NCI-H510A (cell line): ENCODE measurements around the gene ZNF407.

Experiments
- DNase-seq: peaks from one replicate; lab custom pipeline; 2025; lab: John Stamatoyannopoulos, UW

Gene ZNF407

GRCh38 chr18:74892066-74892627, 294.5 kb downstream of the ZNF407 start:
- DNase-seq = peak; percentile 91

- DNase-seq = no peak
Measured at GRCh38 chr18:74895686-74896085, 298.0 kb downstream of the ZNF407 start.

- peak; percentile 88 for DNase-seq
Measured at GRCh38 chr18:74896390-74896991, 298.8 kb downstream of the ZNF407 start.

- DNase-seq = no peak
Measured at GRCh38 chr18:74897971-74898657, 300.4 kb downstream of the ZNF407 start.

GRCh38 chr18:74898965-74899364, 301.3 kb downstream of the ZNF407 start:
- DNase-seq = no peak

- DNase-seq = peak; percentile 89
Measured at GRCh38 chr18:74899554-74899953, 301.9 kb downstream of the ZNF407 start.

GRCh38 chr18:74901362-74902146, 303.9 kb downstream of the ZNF407 start:
- DNase-seq = no peak

- no peak for DNase-seq
Measured at GRCh38 chr18:74902147-74902455, 304.4 kb downstream of the ZNF407 start.

- DNase-seq = peak; percentile 86
Measured at GRCh38 chr18:74905247-74905646, 307.6 kb downstream of the ZNF407 start.

GRCh38 chr18:74906184-74906583, 308.5 kb downstream of the ZNF407 start:
- peak; percentile 21 for DNase-seq

- no peak for DNase-seq
Measured at GRCh38 chr18:74914052-74914591, 316.5 kb downstream of the ZNF407 start.

- DNase-seq = no peak
Measured at GRCh38 chr18:74914648-74915047, 317.0 kb downstream of the ZNF407 start.

- DNase-seq = no peak
Measured at GRCh38 chr18:74916773-74917393, 319.2 kb downstream of the ZNF407 start.

- no peak for DNase-seq
Measured at GRCh38 chr18:74918276-74918790, 320.7 kb downstream of the ZNF407 start.

GRCh38 chr18:74921057-74921820, 323.6 kb downstream of the ZNF407 start:
- no peak for DNase-seq

GRCh38 chr18:74926051-74926450, 328.4 kb downstream of the ZNF407 start:
- no peak for DNase-seq

GRCh38 chr18:74928194-74928968, 330.7 kb downstream of the ZNF407 start:
- no peak for DNase-seq

- no peak for DNase-seq
Measured at GRCh38 chr18:74929110-74929509, 331.4 kb downstream of the ZNF407 start.

GRCh38 chr18:74930616-74931015, 332.9 kb downstream of the ZNF407 start:
- DNase-seq = no peak

GRCh38 chr18:74933930-74934329, 336.3 kb downstream of the ZNF407 start:
- DNase-seq = no peak
